ENCODE results near the gene LHPP. TPM values are rescaled to one million over a fixed set of nuclear protein-coding genes. Genes with fewer than 3 reads are reported as not detected.

LHPP gene
- total and polyA plus RNA-seq, 2 experiments from 2014 or later, result 19.1 to 40.6 TPM

DNA sequence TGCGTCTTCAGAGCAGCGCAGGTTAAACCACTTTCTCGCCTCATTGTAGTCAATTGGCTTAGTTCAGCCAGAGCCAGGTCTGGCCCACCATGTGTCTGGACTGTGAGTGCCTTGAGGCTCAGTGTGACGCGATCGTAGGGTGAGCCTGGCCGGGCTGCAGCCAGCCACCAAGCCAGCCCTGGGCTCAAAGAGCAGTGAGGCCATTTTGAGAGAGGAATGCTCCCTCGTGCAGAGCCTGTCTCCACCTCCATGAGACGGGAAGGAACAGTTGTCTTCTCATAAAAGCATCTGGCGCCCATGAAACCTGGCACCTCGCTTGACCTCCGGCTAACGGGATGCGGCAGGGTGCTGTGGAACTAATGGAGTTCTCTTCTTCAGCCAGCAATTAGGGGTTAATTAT lies 34.5 kb downstream of the LHPP start:
- Histone ChIP-seq H3K4me1 (ENCODE audit: low read depth) (peaks cover 13% of the 10 kb centered on the region), H3K27me3 (no peaks in the 10 kb centered on the region), H3K9me3 (ENCODE audit: low read depth) (no peaks in the 10 kb centered on the region), H3K36me3 (no peaks in the 10 kb centered on the region), H3K4me3 (no peak overlapping the region), H3K27ac (no peak overlapping the region)
- no peak for DNase-seq (ENCODE audit: low read depth in 1 of 2, low spot score in 1 of 2)
- TF ChIP-seq, protein P1, sequence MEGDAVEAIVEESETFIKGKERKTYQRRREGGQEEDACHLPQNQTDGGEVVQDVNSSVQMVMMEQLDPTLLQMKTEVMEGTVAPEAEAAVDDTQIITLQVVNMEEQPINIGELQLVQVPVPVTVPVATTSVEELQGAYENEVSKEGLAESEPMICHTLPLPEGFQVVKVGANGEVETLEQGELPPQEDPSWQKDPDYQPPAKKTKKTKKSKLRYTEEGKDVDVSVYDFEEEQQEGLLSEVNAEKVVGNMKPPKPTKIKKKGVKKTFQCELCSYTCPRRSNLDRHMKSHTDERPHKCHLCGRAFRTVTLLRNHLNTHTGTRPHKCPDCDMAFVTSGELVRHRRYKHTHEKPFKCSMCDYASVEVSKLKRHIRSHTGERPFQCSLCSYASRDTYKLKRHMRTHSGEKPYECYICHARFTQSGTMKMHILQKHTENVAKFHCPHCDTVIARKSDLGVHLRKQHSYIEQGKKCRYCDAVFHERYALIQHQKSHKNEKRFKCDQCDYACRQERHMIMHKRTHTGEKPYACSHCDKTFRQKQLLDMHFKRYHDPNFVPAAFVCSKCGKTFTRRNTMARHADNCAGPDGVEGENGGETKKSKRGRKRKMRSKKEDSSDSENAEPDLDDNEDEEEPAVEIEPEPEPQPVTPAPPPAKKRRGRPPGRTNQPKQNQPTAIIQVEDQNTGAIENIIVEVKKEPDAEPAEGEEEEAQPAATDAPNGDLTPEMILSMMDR (IDR thresholded peaks at IDR 0.05; ENCODE audit: low read depth, low read length), result no peak

DNA sequence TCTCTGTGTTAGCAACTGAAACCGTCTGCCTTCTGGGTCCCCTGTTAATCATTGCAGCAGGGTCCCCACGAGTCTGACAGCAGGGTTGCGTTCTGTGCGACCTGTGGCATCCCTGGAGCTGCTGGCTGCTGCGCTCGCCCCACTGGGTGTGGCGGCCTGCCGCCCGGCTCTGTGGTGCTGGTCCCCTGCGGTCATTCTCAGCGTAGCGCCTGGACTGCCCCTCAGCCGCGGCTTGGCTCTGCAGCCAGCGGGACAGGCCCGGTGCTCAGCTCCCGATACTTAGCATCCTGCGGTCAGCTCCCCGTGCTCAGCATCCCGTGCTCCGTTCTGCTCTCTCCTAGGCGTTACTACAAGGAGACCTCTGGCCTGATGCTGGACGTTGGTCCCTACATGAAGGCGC lies 35.0 kb downstream of the LHPP start:
- no peak overlapping the region for H3K27ac ChIP-seq
- H3K27me3 ChIP-seq, result no peaks in the 10 kb centered on the region
- H3K9me3 ChIP-seq (ENCODE audit: low read depth), result no peaks in the 10 kb centered on the region
- TF ChIP-seq, protein P1 (IDR thresholded peaks at IDR 0.05; ENCODE audit: low read depth, low read length), result no peak
- no peaks in the 10 kb centered on the region for H3K36me3 ChIP-seq
- peaks cover 13% of the 10 kb centered on the region for H3K4me1 ChIP-seq (ENCODE audit: low read depth)
- no peak overlapping the region for H3K4me3 ChIP-seq
- no peak for DNase-seq (ENCODE audit: low read depth in 1 of 2, low spot score in 1 of 2)

DNA sequence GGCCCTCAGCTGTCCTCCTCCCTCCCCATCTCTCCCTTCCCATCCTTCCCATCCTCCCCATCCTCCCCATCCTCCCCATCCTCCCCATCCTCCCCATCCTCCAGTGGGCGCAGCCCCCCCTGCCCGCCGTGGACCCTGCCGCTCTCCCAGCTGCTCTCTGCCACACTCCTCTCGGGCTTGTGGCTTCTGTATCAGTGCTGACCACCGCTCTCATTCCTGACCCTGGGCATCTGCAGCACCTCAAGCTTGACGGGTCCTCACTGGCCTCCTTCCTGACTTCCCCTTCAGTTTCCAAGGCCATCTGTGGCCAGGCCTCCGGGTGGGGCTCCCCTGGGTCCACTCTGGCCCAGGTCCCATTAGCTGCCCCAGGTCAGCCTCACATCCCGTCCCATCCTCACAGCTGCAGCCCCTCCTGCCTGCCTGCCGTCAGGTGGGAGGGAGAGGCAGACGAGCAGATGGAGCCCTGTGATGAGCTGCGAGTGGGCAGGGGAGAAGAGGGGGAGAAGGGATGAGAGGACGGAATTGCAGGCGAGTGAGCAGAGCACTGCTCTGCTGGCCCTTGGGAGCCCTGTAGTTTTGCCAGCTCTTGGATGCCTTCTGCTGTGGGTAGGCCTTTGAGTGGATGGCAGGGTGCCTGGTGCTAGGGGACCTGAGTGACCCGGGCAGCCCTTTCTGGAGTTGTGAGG lies 35.7 kb downstream of the LHPP start:
- Histone ChIP-seq H3K4me1 (ENCODE audit: low read depth) (peaks cover 13% of the 10 kb centered on the region), H3K27ac (no peak overlapping the region), H3K9me3 (ENCODE audit: low read depth) (no peaks in the 10 kb centered on the region), H3K4me3 (no peak overlapping the region), H3K27me3 (no peaks in the 10 kb centered on the region), H3K36me3 (no peaks in the 10 kb centered on the region)
- DNase-seq (ENCODE audit: low read depth in 1 of 2, low spot score in 1 of 2), result peak in 1 of 2 donors; percentile 18
- TF ChIP-seq, protein P1 (IDR thresholded peaks at IDR 0.05; ENCODE audit: low read depth, low read length), result no peak

DNA sequence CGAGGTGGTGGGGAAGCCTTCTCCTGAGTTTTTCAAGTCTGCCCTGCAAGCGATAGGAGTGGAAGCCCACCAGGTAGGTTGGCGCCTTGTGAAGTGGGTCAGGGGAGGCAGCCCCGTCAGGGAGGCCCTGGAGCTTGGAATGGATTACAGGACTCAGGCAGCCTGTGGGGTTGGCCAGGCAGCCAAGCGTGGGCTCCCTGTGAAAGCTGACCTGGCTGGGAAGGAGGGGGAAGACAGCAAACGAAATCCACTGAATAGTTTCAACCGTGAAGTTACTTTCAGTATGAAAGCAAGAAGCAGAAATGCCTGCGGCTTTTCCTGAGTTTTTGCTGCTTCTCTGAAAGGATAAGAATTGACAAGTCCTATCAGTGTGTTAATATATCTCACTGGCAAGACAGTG lies 36.4 kb downstream of the LHPP start:
- no peak for DNase-seq (ENCODE audit: low read depth in 1 of 2, low spot score in 1 of 2)
- Histone ChIP-seq H3K4me1 (ENCODE audit: low read depth) (peaks cover 9% of the 10 kb centered on the region), H3K36me3 (no peaks in the 10 kb centered on the region), H3K9me3 (ENCODE audit: low read depth) (no peaks in the 10 kb centered on the region), H3K4me3 (no peak overlapping the region), H3K27me3 (no peaks in the 10 kb centered on the region), H3K27ac (no peak overlapping the region)
- TF ChIP-seq, protein P1 (IDR thresholded peaks at IDR 0.05; ENCODE audit: low read depth, low read length), result no peak

- Histone ChIP-seq H3K4me3 (no peak overlapping the region), H3K4me1 (ENCODE audit: low read depth) (no peaks in the 10 kb centered on the region), H3K27me3 (no peaks in the 10 kb centered on the region), H3K9me3 (ENCODE audit: low read depth) (no peaks in the 10 kb centered on the region), H3K36me3 (no peaks in the 10 kb centered on the region), H3K27ac (no peak overlapping the region)
- TF ChIP-seq, protein P1 (IDR thresholded peaks at IDR 0.05; ENCODE audit: low read depth, low read length), result no peak
- no peak for DNase-seq (ENCODE audit: low read depth in 1 of 2, low spot score in 1 of 2)
Observed at GRCh38 chr10:124500757-124501156, 39.1 kb downstream of the LHPP start.
